OCI-M1 (cell line): ENCODE data around the gene SSBP4.

Experiments used
- DNase-seq: peaks from one replicate; lab custom pipeline; 2025; lab: John Stamatoyannopoulos, UW

Gene SSBP4

GRCh38 chr19:18433735-18434398 lies 14.7 kb downstream of the SSBP4 start:
- no peak for DNase-seq

DNA sequence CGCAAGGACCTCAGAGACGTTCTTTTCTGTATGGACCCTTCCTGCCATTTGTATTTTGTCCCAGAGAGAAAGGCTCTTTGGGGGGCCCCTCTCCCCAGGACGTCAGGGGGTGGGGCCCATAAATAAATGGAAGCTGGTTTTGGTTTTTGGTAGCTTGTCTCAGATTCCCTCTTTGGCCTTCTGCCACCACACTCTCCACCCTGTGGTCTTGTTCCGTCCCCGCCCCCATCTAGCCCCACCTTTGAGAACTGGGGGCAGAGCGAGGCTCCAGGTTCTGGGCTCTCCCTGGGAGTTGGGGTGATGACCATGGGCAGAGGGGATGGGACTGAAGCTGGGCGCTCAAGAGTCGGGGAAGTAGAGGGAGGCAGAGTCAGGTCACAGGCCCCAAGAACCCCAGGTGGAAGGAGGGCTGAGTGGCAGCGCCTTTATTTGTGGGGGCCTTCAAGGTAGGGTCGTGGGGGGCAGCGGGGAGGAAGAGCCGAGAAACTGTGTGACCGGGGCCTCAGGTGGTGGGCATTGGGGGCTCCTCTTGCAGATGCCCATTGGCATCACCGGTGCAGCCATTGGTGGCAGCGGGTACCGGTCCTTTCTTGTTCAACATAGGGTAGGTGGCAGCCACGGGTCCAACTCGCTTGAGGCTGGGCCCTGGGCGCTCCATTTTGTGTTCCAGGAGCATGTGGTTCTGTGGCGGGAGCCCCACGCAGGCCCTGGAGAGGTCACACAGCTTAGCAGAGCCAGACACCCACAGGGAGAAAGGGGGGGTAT lies 15.4 kb downstream of the SSBP4 start:
- DNase-seq: no peak

GRCh38 chr19:18435178-18435841 lies 16.1 kb downstream of the SSBP4 start:
- DNase-seq: no peak

- no peak for DNase-seq
Measured at GRCh38 chr19:18435842-18436670, 16.9 kb downstream of the SSBP4 start.

GRCh38 chr19:18436671-18437490 lies 17.7 kb downstream of the SSBP4 start:
- DNase-seq: peak; percentile 90

DNA sequence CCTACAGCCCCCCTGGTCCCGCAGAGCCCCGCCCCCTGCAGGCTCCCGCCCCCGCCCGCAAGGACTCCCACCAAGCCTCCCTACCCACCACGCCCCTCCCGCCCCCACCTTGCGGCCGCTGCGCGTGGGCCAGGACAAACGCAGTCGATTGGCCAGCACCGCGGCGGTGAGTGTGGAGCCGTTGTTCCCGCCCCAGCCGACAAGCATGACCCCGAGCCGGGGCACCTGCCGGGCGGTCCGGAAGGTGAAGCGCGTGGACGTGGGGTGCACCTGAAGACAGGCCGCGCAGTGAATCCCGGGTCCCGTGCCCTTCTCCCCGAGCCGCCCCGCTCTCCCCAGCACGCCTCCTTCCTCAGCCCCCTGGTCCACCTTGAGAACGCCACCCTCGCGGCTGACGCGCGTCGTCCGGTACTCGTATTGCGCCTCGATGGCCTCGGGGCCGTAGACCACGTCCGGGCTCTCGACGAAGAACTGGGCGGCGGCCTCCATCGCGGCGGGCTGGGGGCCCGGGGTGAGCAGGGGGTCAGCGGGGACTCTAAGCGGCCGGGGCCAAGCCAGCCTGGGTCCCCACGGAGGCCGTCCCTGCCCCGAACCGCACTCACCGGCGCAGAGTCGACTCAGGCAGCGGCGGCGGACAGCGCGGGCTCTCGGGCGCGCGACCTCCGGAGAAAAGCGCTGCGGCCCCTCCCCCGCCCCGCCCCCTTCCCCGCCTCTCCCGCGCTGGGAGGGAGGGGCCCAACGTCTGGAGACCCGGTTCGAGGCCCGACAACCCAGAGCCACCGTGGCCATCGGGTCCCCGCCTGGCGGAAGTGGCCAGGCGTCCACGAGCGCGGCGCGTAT lies 18.5 kb downstream of the SSBP4 start, which contains the start of gene ISYNA1:
ISYNA1 (minus strand) TSS at position 643 of the 840 bp plus-strand sequence; CDS start at position 489, 154 bp downstream.
- peak; percentile 79 for DNase-seq

DNA sequence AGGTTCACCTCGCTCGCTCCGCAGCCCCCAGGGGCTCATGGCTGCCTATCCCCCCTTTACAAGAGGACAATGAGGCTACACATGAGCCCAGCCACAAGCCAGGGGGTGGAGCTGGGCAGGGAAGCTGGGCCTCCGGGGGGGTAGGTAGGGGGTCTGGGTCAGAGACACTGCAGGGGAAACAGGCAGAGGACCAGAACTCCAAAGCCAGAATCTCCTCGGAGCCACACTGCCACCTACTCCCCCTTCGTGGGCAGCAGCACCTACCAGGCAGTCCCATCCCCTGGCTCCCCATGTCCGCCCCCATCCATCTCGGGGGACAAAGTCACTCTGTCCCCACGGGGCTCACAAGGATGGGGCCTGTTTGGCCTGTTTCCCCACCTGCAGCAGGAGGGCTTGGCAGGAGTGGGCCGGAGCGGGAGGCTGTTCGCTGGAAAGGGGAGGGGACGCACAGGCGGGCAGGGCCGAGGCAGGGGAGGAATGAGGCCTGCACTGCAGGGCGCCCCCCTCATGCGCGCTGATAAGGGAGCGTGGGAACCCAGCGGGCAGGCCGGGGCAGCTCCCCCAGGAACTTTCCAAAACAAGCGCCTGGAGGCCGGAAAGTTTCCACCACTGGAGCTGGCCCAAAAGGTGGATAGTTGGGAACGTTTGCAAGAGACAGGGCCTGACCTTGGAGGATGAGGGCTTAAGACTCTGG lies 19.3 kb downstream of the SSBP4 start:
- DNase-seq: peak; percentile 67

- DNase-seq: peak; percentile 65
Measured at GRCh38 chr19:18439025-18439909, 20.1 kb downstream of the SSBP4 start.

GRCh38 chr19:18439910-18440237 lies 20.7 kb downstream of the SSBP4 start:
- DNase-seq: no peak

DNA sequence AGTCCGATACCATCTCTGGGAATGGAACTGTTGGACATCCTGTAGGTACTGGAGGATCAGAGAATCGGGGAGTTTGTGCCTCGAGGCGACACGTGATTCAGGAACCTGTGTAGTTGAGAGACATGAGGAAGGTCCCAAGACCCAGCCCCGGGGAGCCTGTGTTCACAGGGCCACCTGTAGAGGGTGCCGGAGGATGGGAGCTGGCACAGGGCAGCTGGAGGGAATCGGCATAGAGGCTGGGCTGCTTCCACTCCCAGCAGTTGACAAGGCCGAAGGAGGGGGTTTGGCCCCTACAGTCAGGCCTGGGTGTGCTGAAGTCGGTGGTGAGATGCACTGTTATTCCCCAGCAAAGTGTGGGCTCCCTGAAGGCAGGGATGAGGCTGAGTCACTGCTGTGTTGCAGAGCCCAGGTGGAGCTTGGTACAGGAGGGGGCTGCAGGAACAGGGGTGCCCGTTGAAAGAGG lies 21.2 kb downstream of the SSBP4 start:
- peak; percentile 76 for DNase-seq

DNA sequence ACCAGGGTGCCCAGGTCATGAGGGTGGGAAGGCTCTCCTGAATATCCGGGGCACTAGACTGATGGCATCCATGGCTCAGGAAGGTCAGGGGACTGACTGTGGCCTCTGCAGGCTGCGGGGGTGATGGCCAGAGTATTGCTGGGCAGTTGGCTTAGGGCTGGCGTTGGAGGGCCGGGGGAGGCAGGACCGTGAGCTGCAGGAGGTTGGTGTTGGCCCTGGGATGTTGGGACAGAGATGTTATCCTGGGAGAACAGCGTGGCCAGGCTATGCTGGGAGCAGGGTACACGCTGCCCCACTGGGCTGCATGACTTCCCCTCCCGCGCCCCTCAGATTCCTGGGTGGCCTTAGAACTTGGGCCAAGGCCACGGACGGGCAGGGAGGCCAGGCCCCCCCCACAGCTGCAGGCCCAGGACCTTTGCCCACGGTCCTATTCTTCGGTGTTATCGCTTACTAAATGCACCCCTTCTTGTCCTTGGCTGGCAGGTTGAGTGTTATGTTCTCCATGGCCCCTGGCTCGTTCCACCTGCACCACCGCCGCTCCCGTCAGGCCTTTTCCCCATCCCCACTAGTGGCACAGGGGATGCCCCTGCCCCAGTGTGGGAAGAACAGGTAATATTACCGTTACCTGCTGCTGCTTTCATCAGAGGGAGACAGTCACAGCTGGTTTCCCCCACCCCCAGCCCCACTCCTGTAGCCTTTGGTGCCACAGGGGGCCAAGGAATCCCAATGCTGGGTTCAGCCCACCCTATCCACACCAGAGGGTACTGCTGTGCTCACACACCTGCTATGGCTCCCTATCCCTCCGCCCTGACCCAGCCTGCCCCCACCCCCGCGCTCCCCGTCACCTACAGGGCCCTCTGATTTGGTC lies 22.0 kb downstream of the SSBP4 start:
- no peak for DNase-seq

DNA sequence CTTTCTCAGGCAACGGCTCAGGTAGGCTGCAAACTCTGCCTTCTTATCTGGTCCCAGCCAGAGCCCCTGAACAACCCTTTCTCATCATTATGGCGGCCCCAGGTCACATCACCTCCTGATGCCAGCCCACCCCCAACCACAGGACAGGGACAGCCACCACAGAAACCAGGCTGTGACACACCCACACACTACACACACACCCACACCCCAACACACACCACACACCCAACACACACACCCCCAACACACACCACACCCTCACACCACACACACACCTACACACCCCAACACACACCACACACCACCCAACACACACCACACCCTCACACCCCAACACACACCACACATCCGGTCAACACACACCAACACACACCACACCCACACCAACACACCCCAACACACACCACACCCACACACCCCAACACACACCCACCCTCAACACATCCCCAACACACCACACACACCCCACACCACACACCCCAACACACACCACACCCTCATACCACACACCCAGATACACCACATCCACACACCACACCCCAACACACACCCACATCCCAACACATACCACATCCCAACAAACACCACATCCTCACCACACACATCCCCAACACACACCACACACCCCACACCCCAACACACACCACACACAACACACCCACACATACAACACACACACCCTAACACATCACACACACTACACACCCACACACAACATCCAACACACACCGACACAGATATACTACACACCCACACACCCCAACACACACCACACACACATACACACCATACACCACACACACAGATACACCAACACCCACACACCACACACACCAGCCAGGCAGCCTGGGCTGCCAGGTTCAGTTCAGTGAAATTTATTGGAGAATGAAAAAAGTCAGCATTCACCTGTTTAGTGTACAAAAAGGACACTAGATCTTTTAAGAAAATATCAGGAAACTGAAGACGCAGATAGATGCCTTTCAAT lies 22.9 kb downstream of the SSBP4 start:
- no peak for DNase-seq

DNA sequence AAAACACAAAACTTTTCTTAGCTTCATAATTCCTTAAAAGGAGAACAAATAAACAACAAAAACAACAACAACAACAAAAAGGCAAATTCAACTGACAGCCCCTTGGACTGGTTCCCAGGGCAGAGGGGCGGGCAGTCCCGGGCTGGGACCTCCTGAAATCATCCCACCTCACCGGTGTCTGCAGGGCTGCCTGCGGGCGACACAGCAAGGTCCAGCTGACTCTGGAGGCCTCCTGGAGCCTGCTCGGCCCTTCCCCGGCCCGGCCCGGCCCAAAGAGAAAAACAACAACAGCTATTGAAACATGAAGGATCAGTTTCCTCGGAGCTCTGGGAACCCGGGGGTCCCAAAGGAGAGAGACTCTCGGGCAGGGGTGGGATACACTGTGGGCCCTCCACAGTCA lies 23.7 kb downstream of the SSBP4 start:
- DNase-seq: no peak

GRCh38 chr19:18443406-18443805 lies 24.2 kb downstream of the SSBP4 start:
- no peak for DNase-seq

GRCh38 chr19:18443831-18444230 lies 24.6 kb downstream of the SSBP4 start:
- no peak for DNase-seq

- DNase-seq: no peak
Measured at GRCh38 chr19:18444513-18444912, 25.3 kb downstream of the SSBP4 start.
